WI38 (cell line): Measurements from ENCODE around the gene UBAC2.

Experiments used
- H3K4me3 ChIP-seq: 2 replicates; pipeline ENCODE4 v1.5.1; 2011; ENCODE audit warnings: low read depth, mild to moderate bottlenecking, control low read depth, low read length
- CTCF ChIP-seq: IDR thresholded peaks from 2 replicates; pipeline ENCODE4 v1.5.1; 2012; ENCODE audit warnings: low read depth, mild to moderate bottlenecking, control low read depth, low read length

Gene UBAC2

GRCh38 chr13:99250982-99251825, 50.5 kb downstream of the UBAC2 start:
- no peak overlapping the region for H3K4me3 ChIP-seq
- no peak for TF ChIP-seq CTCF

- H3K4me3 ChIP-seq, result no peak overlapping the region
- no peak for TF ChIP-seq CTCF
These were observed 51.3 kb downstream of the UBAC2 start for GRCh38 chr13:99251921-99252320.

- no peak overlapping the region for H3K4me3 ChIP-seq
- no peak for TF ChIP-seq CTCF
These were observed 54.2 kb downstream of the UBAC2 start for GRCh38 chr13:99254830-99255229.

- no peak overlapping the region for H3K4me3 ChIP-seq
- no peak for TF ChIP-seq CTCF
These were observed 54.6 kb downstream of the UBAC2 start for GRCh38 chr13:99255271-99255670.

GRCh38 chr13:99256283-99256682, 55.6 kb downstream of the UBAC2 start:
- H3K4me3 ChIP-seq, result no peak overlapping the region
- no peak for TF ChIP-seq CTCF

- no peak for TF ChIP-seq CTCF
- no peak overlapping the region for H3K4me3 ChIP-seq
These were observed 56.1 kb downstream of the UBAC2 start for GRCh38 chr13:99256709-99257108.

- TF ChIP-seq CTCF, result no peak
- no peak overlapping the region for H3K4me3 ChIP-seq
These were observed 56.6 kb downstream of the UBAC2 start for GRCh38 chr13:99257291-99257690.
